HEK293 (cell line): Measurements from ENCODE around the gene CCR6.
A peak's percentile ranks its signal among the peaks of the same experiment; 100 is the strongest.

Source experiments
- CTCF ChIA-PET: fragments of 350-600 bp; formaldehyde crosslinking; extraction: SDS; loops from one replicate; lab custom pipeline; 2021; ENCODE audit warnings: antibody characterized with exemption; lab: Yijun Ruan, JAX
- POLR2A ChIA-PET: fragments of 300-600 bp; formaldehyde crosslinking; extraction: SDS; loops from one replicate; lab custom pipeline; 2020; ENCODE audit warnings: antibody characterized with exemption, inconsistent platforms; lab: Yijun Ruan, JAX
- H3K27ac ChIP-seq: fragments of 200-500 bp; sonication (Bioruptor generic); 2 replicates; pipeline ENCODE4 v1.5.1; 2014; ENCODE audit warnings: low read depth, low read length, control low read depth, inconsistent platforms; ENCODE audit errors: extremely low read depth
- H3K36me3 ChIP-seq, 2 experiments: fragments of 200-500 bp in 1 of 2; sonication (Bioruptor generic) in 1 of 2; 1 replicate in 1 of 2; 2 replicates in 1 of 2; pipeline ENCODE4 v1.5.1; 2014 to 2017; ENCODE audit warnings: inconsistent platforms in 2 of 2, low read length in 2 of 2; ENCODE audit not compliant: control insufficient read depth in 2 of 2, insufficient read depth in 1 of 2
- H3K4me1 ChIP-seq: fragments of 200-500 bp; sonication (Bioruptor generic); 2 replicates; pipeline ENCODE4 v1.5.1; 2014; ENCODE audit warnings: mild to moderate bottlenecking, low read length, inconsistent platforms; ENCODE audit not compliant: control insufficient read depth, insufficient read depth
- H3K4me3 ChIP-seq: 2 replicates; pipeline ENCODE4 v1.5.1; 2011; ENCODE audit warnings: low read depth, mild to moderate bottlenecking, control low read depth, low read length, moderate library complexity
- H3K9me3 ChIP-seq: fragments of 200-500 bp; sonication (Bioruptor generic); 2 replicates; pipeline ENCODE4 v1.5.1; 2014; ENCODE audit warnings: low read depth, low read length, inconsistent platforms; ENCODE audit not compliant: control insufficient read depth, insufficient read depth
- ATF2 ChIP-seq: fragments of 450-650 bp; formaldehyde crosslinking; IDR thresholded peaks from 2 replicates; pipeline ENCODE4 v1.5.1; 2016; ENCODE audit warnings: missing biosample characterization, missing genetic modification characterization, low read depth
- BCL11A ChIP-seq: fragments of 450-650 bp; formaldehyde crosslinking; IDR thresholded peaks from 2 replicates; pipeline ENCODE4 v1.5.1; 2016; ENCODE audit warnings: low read depth, missing biosample characterization, missing genetic modification characterization
- EGR2 ChIP-seq: fragments of 450-650 bp; formaldehyde crosslinking; IDR thresholded peaks from 2 replicates; pipeline ENCODE4 v1.5.1; 2016; ENCODE audit warnings: low read depth, missing biosample characterization, missing genetic modification characterization
- KLF7 ChIP-seq: fragments of 450-650 bp; formaldehyde crosslinking; IDR thresholded peaks from 2 replicates; pipeline ENCODE4 v1.5.1; 2016; ENCODE audit warnings: missing biosample characterization, missing genetic modification characterization, borderline replicate concordance
- KLF9 ChIP-seq: fragments of 450-650 bp; formaldehyde crosslinking; IDR thresholded peaks from 2 replicates; pipeline ENCODE4 v1.5.1; 2016; ENCODE audit warnings: missing biosample characterization, missing genetic modification characterization, low read depth
- PRDM6 ChIP-seq: fragments of 450-650 bp; formaldehyde crosslinking; IDR thresholded peaks from 2 replicates; pipeline ENCODE4 v1.5.1; 2017; ENCODE audit warnings: missing biosample characterization, missing genetic modification characterization
- SETDB1 ChIP-seq: IDR thresholded peaks from one replicate; pipeline ENCODE4 v1.6.1; 2017; ENCODE audit warnings: mild to moderate bottlenecking, low read length, moderate library complexity, mixed read lengths; ENCODE audit not compliant: insufficient read length
- SP3 ChIP-seq: fragments of 450-650 bp; formaldehyde crosslinking; IDR thresholded peaks from 2 replicates; pipeline ENCODE4 v1.5.1; 2016; ENCODE audit warnings: missing biosample characterization, missing genetic modification characterization
- TRIM28 ChIP-seq: IDR thresholded peaks from 2 replicates; pipeline ENCODE4 v1.6.1; 2011; ENCODE audit warnings: low read length, control low read depth, borderline replicate concordance
- TSHZ1 ChIP-seq: fragments of 450-650 bp; formaldehyde crosslinking; IDR thresholded peaks from 2 replicates; pipeline ENCODE4 v1.5.1; 2016; ENCODE audit warnings: missing biosample characterization, missing genetic modification characterization, borderline replicate concordance
- WT1 ChIP-seq: fragments of 450-650 bp; formaldehyde crosslinking; IDR thresholded peaks from 2 replicates; pipeline ENCODE4 v1.5.1; 2016; ENCODE audit warnings: missing biosample characterization, missing genetic modification characterization
- ZFHX2 ChIP-seq: fragments of 450-650 bp; formaldehyde crosslinking; conservative IDR thresholded peaks from 2 replicates; pipeline ENCODE4 v1.5.1; 2016; ENCODE audit warnings: missing biosample characterization, missing genetic modification characterization
- ZFP41 ChIP-seq: fragments of 450-650 bp; formaldehyde crosslinking; IDR thresholded peaks from 2 replicates; pipeline ENCODE4 v1.5.1; 2016; ENCODE audit warnings: missing biosample characterization, missing genetic modification characterization, borderline replicate concordance
- ZNF202 ChIP-seq: fragments of 450-650 bp; formaldehyde crosslinking; IDR thresholded peaks from 2 replicates; pipeline ENCODE4 v1.5.1; 2016; ENCODE audit warnings: missing biosample characterization, missing genetic modification characterization, borderline replicate concordance
- ZNF214 ChIP-seq: fragments of 450-650 bp; formaldehyde crosslinking; IDR thresholded peaks from 2 replicates; pipeline ENCODE4 v1.5.1; 2017; ENCODE audit warnings: missing biosample characterization, mild to moderate bottlenecking, missing genetic modification characterization, borderline replicate concordance
- ZNF221 ChIP-seq: fragments of 450-650 bp; formaldehyde crosslinking; IDR thresholded peaks from 2 replicates; pipeline ENCODE4 v1.5.1; 2017; ENCODE audit warnings: missing biosample characterization, missing genetic modification characterization, borderline replicate concordance
- ZNF391 ChIP-seq: fragments of 450-650 bp; formaldehyde crosslinking; IDR thresholded peaks from 2 replicates; pipeline ENCODE4 v1.5.1; 2016; ENCODE audit warnings: low read depth, missing biosample characterization, missing genetic modification characterization, borderline replicate concordance
- ZNF449 ChIP-seq: fragments of 450-650 bp; formaldehyde crosslinking; IDR thresholded peaks from 2 replicates; pipeline ENCODE4 v1.5.1; 2017; ENCODE audit warnings: missing biosample characterization, mild to moderate bottlenecking, missing genetic modification characterization, moderate library complexity
- ZNF658 ChIP-seq: fragments of 450-650 bp; formaldehyde crosslinking; IDR thresholded peaks from 2 replicates; pipeline ENCODE4; 2016; ENCODE audit warnings: missing biosample characterization, missing genetic modification characterization
- ZNF830 ChIP-seq: fragments of 450-650 bp; IDR thresholded peaks from 2 replicates; pipeline ENCODE4 v1.5.0; 2018; ENCODE audit warnings: missing biosample characterization, missing genetic modification characterization, low read depth, mild to moderate bottlenecking, moderate library complexity
- ZSCAN23 ChIP-seq: fragments of 450-650 bp; formaldehyde crosslinking; IDR thresholded peaks from 2 replicates; pipeline ENCODE4 v1.5.1; 2016; ENCODE audit warnings: missing biosample characterization, missing genetic modification characterization

The CCR6 gene

GRCh38 chr6:167119670-167120582, 3.0 kb upstream of the CCR6 start:
- ChIA-PET POLR2A (no interaction called here), CTCF (interaction anchor here (0.6 to 0.9 kb wide), 3 partner anchors 345 to 1230 kb away, joined by 3 to 4 read pairs (median 3); no protein-coding TSS in a partner anchor)
- no peak overlapping the region for H3K27ac ChIP-seq
- no peaks in the 10 kb centered on the region for H3K4me1 ChIP-seq
- TF ChIP-seq ZSCAN23 (no peak), ZNF830 (tag by site-specific recombination) (no peak), ZNF221 (no peak), ZNF391 (no peak), ZNF214 (tag by site-specific recombination) (no peak), SETDB1 (peak; percentile 31), ZFP41 (no peak)
- H3K36me3 ChIP-seq, result no peaks in the 10 kb centered on the region
- no peaks in the 10 kb centered on the region for H3K9me3 ChIP-seq
- no peak overlapping the region for H3K4me3 ChIP-seq

- H3K4me3 ChIP-seq, result no peak overlapping the region
- CTCF ChIA-PET, result interaction anchor here (0.9 kb wide), 1 partner anchor 345 kb away, joined by 4 read pairs; no protein-coding TSS in a partner anchor
- no peaks in the 10 kb centered on the region for H3K36me3 ChIP-seq
- POLR2A ChIA-PET, result no interaction called here
- no peaks in the 10 kb centered on the region for H3K9me3 ChIP-seq
- H3K27ac ChIP-seq, result no peak overlapping the region
- no peaks in the 10 kb centered on the region for H3K4me1 ChIP-seq
- TF ChIP-seq KLF7 (no peak), ZFHX2 (no peak), BCL11A (tag by site-specific recombination) (no peak), TSHZ1 (tag by site-specific recombination) (no peak), ZNF202 (tag by site-specific recombination) (no peak), PRDM6 (tag by site-specific recombination) (no peak), ZNF658 (no peak), EGR2 (tag by site-specific recombination) (no peak), ATF2 (no peak), KLF9 (tag by site-specific recombination) (no peak), ZNF449 (tag by site-specific recombination) (no peak), SP3 (tag by site-specific recombination) (no peak), TRIM28 (no peak), WT1 (tag by site-specific recombination) (no peak)
Observed at GRCh38 chr6:167120583-167120903, 2.4 kb upstream of the CCR6 start.
